Fibroblast of the conjunctiva (primary cell): Measurements from ENCODE around the gene BMPR2.

Source experiments
- DNase-seq: peaks from one replicate; pipeline ENCODE4 v3.0.0-alpha.2; 2010; ENCODE audit warnings: low read depth

The BMPR2 gene

DNA sequence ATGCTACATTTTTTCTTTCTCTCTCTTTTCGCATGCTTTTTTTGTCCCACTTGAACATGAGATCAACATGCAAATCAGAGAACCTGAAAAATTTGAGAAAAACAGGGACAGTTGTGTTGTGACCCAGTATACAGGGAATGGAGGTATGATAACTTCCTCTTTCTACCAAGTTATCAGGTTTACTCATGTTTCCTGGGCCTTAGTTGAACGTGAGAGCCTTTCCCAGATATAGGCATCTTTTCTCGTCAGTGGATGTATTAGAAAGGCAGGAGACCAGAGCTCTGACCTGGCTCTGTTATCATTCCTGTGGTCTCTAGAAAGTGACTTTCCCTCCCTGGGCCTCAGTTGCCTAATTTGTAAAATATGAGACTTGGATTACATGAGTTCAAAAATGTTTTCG, 228.6 kb downstream of the BMPR2 start:
- no peak for DNase-seq

DNA sequence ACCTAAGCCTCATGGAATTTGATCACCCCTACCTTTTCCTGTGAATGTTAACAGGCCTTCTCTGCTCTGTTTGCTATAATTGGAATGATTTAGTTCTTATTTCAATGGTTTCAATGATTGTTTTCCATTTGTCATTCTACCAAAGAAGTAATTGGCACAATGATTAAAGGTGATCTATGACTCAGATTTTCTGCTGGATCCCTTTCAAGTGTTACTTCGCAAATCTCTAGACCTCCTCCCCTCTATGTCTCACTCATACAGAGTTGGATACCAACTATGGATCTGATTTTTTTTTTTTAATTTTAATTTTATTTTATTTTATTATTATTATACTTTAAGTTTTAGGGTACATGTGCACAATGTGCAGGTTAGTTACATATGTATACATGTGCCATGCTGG, 229.0 kb downstream of the BMPR2 start:
- DNase-seq, result no peak

DNA sequence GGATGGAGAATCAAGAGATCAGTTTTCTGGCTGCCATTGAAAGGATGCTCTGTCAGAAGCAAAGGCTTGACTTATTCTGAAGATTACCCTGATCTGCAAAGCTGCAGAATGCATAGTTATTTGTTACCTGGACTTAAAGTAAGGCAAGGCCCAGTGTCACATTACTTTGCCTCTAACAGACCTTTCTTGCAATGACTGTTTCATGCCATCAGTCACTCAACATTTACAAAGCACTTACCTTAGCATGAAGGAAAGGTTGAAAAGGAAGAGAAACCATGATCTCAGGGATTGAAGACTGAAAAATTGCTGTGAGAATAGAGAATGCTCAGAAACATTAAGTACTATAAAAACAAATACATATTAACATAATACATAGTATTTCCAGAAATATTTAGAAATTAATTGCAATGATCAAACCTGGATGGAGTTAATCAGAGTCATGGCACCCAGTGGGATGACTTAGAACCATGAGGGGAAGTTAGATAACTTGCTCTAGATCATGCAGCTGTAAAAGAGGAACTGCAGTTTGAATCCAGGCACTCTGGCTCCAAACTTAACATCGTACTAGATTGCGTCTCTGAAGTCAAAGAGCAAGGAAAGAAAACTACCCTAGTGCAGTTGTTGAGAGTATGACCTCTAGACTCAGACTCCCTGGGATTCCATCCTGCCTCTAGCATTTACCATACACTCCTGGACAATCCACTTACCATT, 232.2 kb downstream of the BMPR2 start:
- DNase-seq, result no peak

- DNase-seq, result no peak
Measured at GRCh38 chr2:202609381-202610145, 233.4 kb downstream of the BMPR2 start.

DNA sequence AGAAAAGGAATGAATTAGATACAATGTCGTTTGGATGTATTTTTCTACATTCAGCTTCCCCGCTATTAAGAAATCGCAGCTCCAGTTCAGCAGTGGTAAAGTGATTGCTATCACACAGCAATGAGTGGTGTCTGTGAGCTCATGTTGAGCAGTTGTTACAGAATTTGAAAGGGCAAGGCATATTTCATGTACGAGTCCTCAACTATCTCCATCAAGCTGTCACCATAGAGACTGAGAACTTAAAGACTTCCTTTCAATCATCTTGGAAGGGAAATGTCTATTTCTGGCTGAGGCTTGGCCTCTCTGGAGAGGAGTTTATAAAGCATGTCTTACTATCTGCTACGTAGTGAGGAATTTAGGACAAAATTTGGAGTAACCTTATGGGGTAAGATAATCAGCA, 234.3 kb downstream of the BMPR2 start:
- no peak for DNase-seq

DNA sequence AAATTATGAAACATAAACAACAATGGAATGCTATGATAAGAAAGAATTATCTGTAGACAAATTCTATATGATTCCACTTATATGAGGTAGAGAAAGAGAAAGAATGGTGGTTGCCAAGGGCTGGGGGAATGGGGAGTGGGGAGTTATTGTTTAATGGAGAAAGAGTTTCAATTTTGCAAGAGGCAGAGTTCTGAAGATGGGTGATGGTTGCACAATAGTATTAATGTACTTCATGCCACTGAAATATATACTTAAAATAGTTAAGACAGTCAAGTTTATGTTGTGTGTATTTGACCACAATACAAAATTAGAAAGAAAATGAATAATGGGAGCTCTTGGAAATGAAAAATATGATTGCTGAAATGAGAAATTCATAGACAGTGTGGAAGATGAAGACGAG, 236.0 kb downstream of the BMPR2 start:
- no peak for DNase-seq

DNA sequence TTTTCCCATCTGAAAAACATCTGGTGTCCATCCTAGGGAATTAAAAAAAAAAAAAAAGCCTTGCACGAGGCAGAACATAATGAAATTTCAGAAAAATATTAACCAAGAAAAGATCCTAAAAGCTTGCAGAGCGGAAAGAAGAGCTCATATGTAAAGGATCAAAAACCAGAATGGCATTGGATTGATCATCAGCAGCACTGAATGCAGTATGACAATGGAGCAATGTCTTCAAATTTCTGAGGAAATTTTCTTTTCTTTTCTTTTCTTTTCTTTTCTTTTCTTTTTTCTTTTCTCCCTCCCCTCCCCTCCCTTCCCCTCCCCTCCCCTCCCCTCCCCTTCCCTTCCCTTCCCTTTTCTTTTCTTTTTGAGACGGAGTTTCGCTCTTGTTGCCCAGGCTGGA, 237.4 kb downstream of the BMPR2 start:
- DNase-seq, result no peak
